Loucy (cell line): ENCODE results near the gene HMOX2.

ENCODE experiments used
- H2AFZ ChIP-seq: fragments of 200-600 bp; sonication (generic); 2 replicates; pipeline ENCODE4 v1.6.0; 2016; ENCODE audit warnings: antibody characterized with exemption, mild to moderate bottlenecking, low read length, moderate library complexity
- H3F3A ChIP-seq: fragments of 200-600 bp; 2 replicates; pipeline ENCODE4 v1.6.0; 2016; ENCODE audit warnings: antibody characterized with exemption, low read depth, mild to moderate bottlenecking
- H3K27me3 ChIP-seq: fragments of 200-600 bp; sonication (generic); 2 replicates; pipeline ENCODE4 v1.6.1; 2014; ENCODE audit warnings: low read length, mild to moderate bottlenecking; ENCODE audit not compliant: insufficient read depth, poor library complexity, severe bottlenecking
- H3K36me3 ChIP-seq: fragments of 200-600 bp; sonication (generic); 2 replicates; pipeline ENCODE4 v1.6.1; 2016; ENCODE audit warnings: low read length; ENCODE audit not compliant: insufficient read depth
- H3K4me1 ChIP-seq: fragments of 200-600 bp; sonication (generic); 2 replicates; pipeline ENCODE4 v1.5.1; 2014; ENCODE audit warnings: low read length, mild to moderate bottlenecking; ENCODE audit not compliant: insufficient read depth, poor library complexity, severe bottlenecking
- H3K4me2 ChIP-seq: fragments of 200-600 bp; sonication (generic); 2 replicates; pipeline ENCODE4 v1.6.0; 2014; ENCODE audit warnings: antibody characterized with exemption, low read length, low read depth, mild to moderate bottlenecking; ENCODE audit not compliant: poor library complexity, severe bottlenecking
- H3K4me3 ChIP-seq: fragments of 200-600 bp; sonication (generic); 2 replicates; pipeline ENCODE4 v1.5.1; 2014; ENCODE audit warnings: low read length, mild to moderate bottlenecking, mixed read lengths; ENCODE audit not compliant: poor library complexity, severe bottlenecking
- H3K79me2 ChIP-seq: fragments of 200-600 bp; sonication (generic); 2 replicates; pipeline ENCODE4 v1.6.1; 2014; ENCODE audit warnings: low read length; ENCODE audit not compliant: insufficient read depth
- H3K9ac ChIP-seq: fragments of 200-600 bp; sonication (generic); 2 replicates; pipeline ENCODE4 v1.6.0; 2014; ENCODE audit warnings: mild to moderate bottlenecking, low read depth, low read length, moderate library complexity; ENCODE audit not compliant: poor library complexity, severe bottlenecking
- H3K9me2 ChIP-seq: fragments of 200-600 bp; sonication (generic); replicated peaks from 2 replicates; pipeline ENCODE4 v1.6.1; 2016; ENCODE audit warnings: low read depth, low read length, mixed read lengths
- H3K9me3 ChIP-seq: fragments of 200-600 bp; sonication (generic); 2 replicates; pipeline ENCODE4 v1.6.1; 2014; ENCODE audit warnings: mild to moderate bottlenecking, antibody characterized with exemption, low read length, low read depth; ENCODE audit not compliant: insufficient read depth
- H4K20me1 ChIP-seq: fragments of 200-600 bp; sonication (generic); 2 replicates; pipeline ENCODE4 v1.6.0; 2014; ENCODE audit warnings: antibody characterized with exemption, low read length, mild to moderate bottlenecking; ENCODE audit not compliant: insufficient read depth, poor library complexity, severe bottlenecking
- CTCF ChIP-seq: fragments of 200-600 bp; sonication (generic); conservative IDR thresholded peaks from 2 replicates; pipeline ENCODE4 v1.5.1; 2014; ENCODE audit warnings: mild to moderate bottlenecking, antibody characterized with exemption, low read length
- EZH2phosphoT487 ChIP-seq: fragments of 200-600 bp; IDR thresholded peaks from 2 replicates; pipeline ENCODE4 v1.6.1; 2018; ENCODE audit warnings: antibody characterized with exemption, mild to moderate bottlenecking, moderate library complexity, borderline replicate concordance

Gene HMOX2

GRCh38 chr16:4496305-4496704 lies 20.1 kb downstream of the HMOX2 start:
- Histone ChIP-seq H2AFZ (no peak overlapping the region), H3K4me2 (no peak overlapping the region), H3K79me2 (peaks cover 5% of the 10 kb centered on the region; the same call in 1 of the 2 replicates), H3K9me2 (no peaks in the 10 kb centered on the region), H3K36me3 (no peaks in the 10 kb centered on the region), H3K4me3 (no peak overlapping the region), H3K4me1 (no peaks in the 10 kb centered on the region), H3F3A (no peaks in the 10 kb centered on the region), H3K9ac (no peak overlapping the region), H4K20me1 (no peaks in the 10 kb centered on the region), H3K9me3 (no peaks in the 10 kb centered on the region), H3K27me3 (no peaks in the 10 kb centered on the region)
- no peak for TF ChIP-seq CTCF
- TF ChIP-seq EZH2phosphoT487: no peak

- Histone ChIP-seq H3K36me3 (no peaks in the 10 kb centered on the region), H3K4me2 (no peak overlapping the region), H3K4me3 (no peak overlapping the region), H3K27me3 (no peaks in the 10 kb centered on the region), H3F3A (no peaks in the 10 kb centered on the region), H3K9me3 (no peaks in the 10 kb centered on the region), H3K9me2 (no peaks in the 10 kb centered on the region), H3K4me1 (no peaks in the 10 kb centered on the region), H3K9ac (no peak overlapping the region), H4K20me1 (no peaks in the 10 kb centered on the region), H2AFZ (no peak overlapping the region), H3K79me2 (peaks cover 5% of the 10 kb centered on the region; the same call in 1 of the 2 replicates)
- TF ChIP-seq CTCF (no peak), EZH2phosphoT487 (no peak)
These were observed 22.5 kb downstream of the HMOX2 start for GRCh38 chr16:4498546-4499195.

- no peak overlapping the region for H3K4me2 ChIP-seq
- no peak overlapping the region for H3K9ac ChIP-seq
- H3K9me2 ChIP-seq: no peaks in the 10 kb centered on the region
- H3F3A ChIP-seq: no peaks in the 10 kb centered on the region
- H3K9me3 ChIP-seq: no peaks in the 10 kb centered on the region
- H3K79me2 ChIP-seq: peaks cover 5% of the 10 kb centered on the region; the same call in 1 of the 2 replicates
- H3K4me1 ChIP-seq: no peaks in the 10 kb centered on the region
- H2AFZ ChIP-seq: no peak overlapping the region
- TF ChIP-seq CTCF: no peak
- no peak for TF ChIP-seq EZH2phosphoT487
- H3K36me3 ChIP-seq: no peaks in the 10 kb centered on the region
- H3K4me3 ChIP-seq: no peak overlapping the region
- H4K20me1 ChIP-seq: no peaks in the 10 kb centered on the region
- no peaks in the 10 kb centered on the region for H3K27me3 ChIP-seq
These were observed 23.0 kb downstream of the HMOX2 start for GRCh38 chr16:4499196-4499555.
